ENCODE data around the gene RNPEP. TPM values are rescaled to one million over a fixed set of nuclear protein-coding genes. Genes with fewer than 3 reads are reported as not detected.

RNPEP gene
- total and polyA plus RNA-seq, 2 experiments from 2014 or later = 32.1 to 80.3 TPM

- Histone ChIP-seq H3K4me2 (no peak overlapping the region), H3K4me1 (ENCODE audit: insufficient read depth) (peaks cover 28% of the 10 kb centered on the region), H3K36me3 (ENCODE audit: insufficient read depth) (no peaks in the 10 kb centered on the region), H4K20me1 (replicated peaks; ENCODE audit: insufficient read depth) (no peaks in the 10 kb centered on the region), H2AFZ (no peak overlapping the region), H3K9me2 (ENCODE audit: insufficient read depth) (no peaks in the 10 kb centered on the region), H3K27me3 (ENCODE audit: insufficient read depth) (no peaks in the 10 kb centered on the region), H3K4me3 (no peak overlapping the region), H3K27ac (ENCODE audit: low read depth) (no peak overlapping the region), H3F3A (replicated peaks; ENCODE audit: low read depth) (peaks cover 10% of the 10 kb centered on the region; the same call in 1 of the 2 replicates), H3K79me2 (replicated peaks; ENCODE audit: insufficient read depth) (peaks cover 5% of the 10 kb centered on the region)
- no peak for DNase-seq (ENCODE audit: low spot score)
- no peak for ATAC-seq
- peaks cover 11% of the 10 kb centered on the region for H3K27me3 Mint-ChIP-seq (ENCODE audit: insufficient read depth, low read depth, poor library complexity)
- no peak overlapping the region for H3K4me3 Mint-ChIP-seq
- no peak overlapping the region for H3K27ac Mint-ChIP-seq
- H3K4me1 Mint-ChIP-seq = peaks cover 40% of the 10 kb centered on the region
- H3K36me3 Mint-ChIP-seq (ENCODE audit: low read depth) = peaks cover 19% of the 10 kb centered on the region; the same call in 2 of the 3 replicates
- no peaks in the 10 kb centered on the region for H3K9me3 Mint-ChIP-seq
- no peak for TF ChIP-seq CREB1 (CRISPR knock-in tag; IDR thresholded peaks at IDR 0.05; ENCODE audit: low read depth)
- TF ChIP-seq ZNF114 (CRISPR knock-in tag; IDR thresholded peaks at IDR 0.05) = no peak
- TF ChIP-seq CTCF (conservative IDR thresholded peaks at IDR 0.05; ENCODE audit: low read depth in 2 of 2) = no peak
- TF ChIP-seq REST (IDR thresholded peaks at IDR 0.05; ENCODE audit: unreplicated experiment) = no peak
These were observed 31.2 kb downstream of the RNPEP start for GRCh38 chr1:202013603-202014002.

DNA sequence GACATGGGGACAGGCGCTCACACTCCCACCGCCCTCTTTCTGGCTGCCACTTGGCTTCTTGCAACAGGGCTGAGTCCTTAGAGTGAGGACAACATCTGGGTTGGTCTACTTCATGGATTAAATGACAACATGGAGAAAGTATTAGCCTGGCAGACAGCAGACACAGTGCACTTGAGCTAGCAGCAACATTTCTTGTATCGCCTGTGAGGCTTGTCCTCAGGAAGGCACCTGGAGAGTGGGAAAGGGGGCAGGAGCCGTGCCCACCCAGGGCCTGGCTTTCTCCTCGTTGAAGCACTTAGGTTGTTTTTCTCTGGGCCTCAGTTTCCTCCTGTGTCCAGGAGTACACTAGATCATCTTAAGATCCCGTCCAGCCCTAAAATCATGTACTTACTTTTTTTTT, 31.6 kb downstream of the RNPEP start:
- Mint-ChIP-seq H3K27me3 (ENCODE audit: insufficient read depth, low read depth, poor library complexity) (peaks cover 11% of the 10 kb centered on the region), H3K27ac (no peak overlapping the region), H3K36me3 (ENCODE audit: low read depth) (peaks cover 19% of the 10 kb centered on the region; the same call in 2 of the 3 replicates), H3K4me1 (peaks cover 40% of the 10 kb centered on the region), H3K9me3 (no peaks in the 10 kb centered on the region), H3K4me3 (no peak overlapping the region)
- Histone ChIP-seq H2AFZ (no peak overlapping the region), H3K4me2 (no peak overlapping the region), H3K36me3 (ENCODE audit: insufficient read depth) (no peaks in the 10 kb centered on the region), H3K79me2 (replicated peaks; ENCODE audit: insufficient read depth) (peaks cover 3% of the 10 kb centered on the region; the same call in 1 of the 2 replicates), H3K9me2 (ENCODE audit: insufficient read depth) (no peaks in the 10 kb centered on the region), H3K27me3 (ENCODE audit: insufficient read depth) (no peaks in the 10 kb centered on the region), H4K20me1 (replicated peaks; ENCODE audit: insufficient read depth) (no peaks in the 10 kb centered on the region), H3F3A (replicated peaks; ENCODE audit: low read depth) (peaks cover 8% of the 10 kb centered on the region; the same call in 1 of the 2 replicates), H3K4me1 (ENCODE audit: insufficient read depth) (peaks cover 24% of the 10 kb centered on the region), H3K27ac (ENCODE audit: low read depth) (no peak overlapping the region), H3K4me3 (no peak overlapping the region)
- DNase-seq (ENCODE audit: low spot score) (no peak), ATAC-seq (no peak)
- TF ChIP-seq EZH2 (IDR thresholded peaks at IDR 0.05; ENCODE audit: low read depth, unreplicated experiment) (no peak), CREB1 (CRISPR knock-in tag; IDR thresholded peaks at IDR 0.05; ENCODE audit: low read depth) (no peak), EZH2phosphoT487 (IDR thresholded peaks at IDR 0.05; ENCODE audit: unreplicated experiment) (no peak), ZNF331 (CRISPR knock-in tag; IDR thresholded peaks at IDR 0.05; ENCODE audit: low read depth) (no peak), ZNF114 (CRISPR knock-in tag; IDR thresholded peaks at IDR 0.05) (no peak), REST (IDR thresholded peaks at IDR 0.05; ENCODE audit: unreplicated experiment) (no peak), NANOG (IDR thresholded peaks at IDR 0.05; ENCODE audit: borderline replicate concordance) (no peak), CTCF (conservative IDR thresholded peaks at IDR 0.05; ENCODE audit: low read depth in 2 of 2) (no peak), STAT1 (IDR thresholded peaks at IDR 0.05; ENCODE audit: unreplicated experiment) (no peak)
- TF ChIP-seq, protein P1, sequence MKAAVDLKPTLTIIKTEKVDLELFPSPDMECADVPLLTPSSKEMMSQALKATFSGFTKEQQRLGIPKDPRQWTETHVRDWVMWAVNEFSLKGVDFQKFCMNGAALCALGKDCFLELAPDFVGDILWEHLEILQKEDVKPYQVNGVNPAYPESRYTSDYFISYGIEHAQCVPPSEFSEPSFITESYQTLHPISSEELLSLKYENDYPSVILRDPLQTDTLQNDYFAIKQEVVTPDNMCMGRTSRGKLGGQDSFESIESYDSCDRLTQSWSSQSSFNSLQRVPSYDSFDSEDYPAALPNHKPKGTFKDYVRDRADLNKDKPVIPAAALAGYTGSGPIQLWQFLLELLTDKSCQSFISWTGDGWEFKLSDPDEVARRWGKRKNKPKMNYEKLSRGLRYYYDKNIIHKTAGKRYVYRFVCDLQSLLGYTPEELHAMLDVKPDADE (IDR thresholded peaks at IDR 0.05) = no peak

Data from GM23338 (cell line).